NCI-H526 treated with DMSO at 0.1 percent for 48 hours (cell line): ENCODE measurements around the gene SULT6B1.

Experiments
- DNase-seq: peaks from one replicate; lab custom pipeline; 2025; lab: John Stamatoyannopoulos, UW

Gene SULT6B1

GRCh38 chr2:37148325-37148724 is 40.1 kb downstream of the SULT6B1 start:
- no peak for DNase-seq

- DNase-seq, result no peak
These were observed 42.4 kb downstream of the SULT6B1 start for GRCh38 chr2:37146062-37146461.

GRCh38 chr2:37143974-37144373 is 44.5 kb downstream of the SULT6B1 start:
- no peak for DNase-seq

DNA sequence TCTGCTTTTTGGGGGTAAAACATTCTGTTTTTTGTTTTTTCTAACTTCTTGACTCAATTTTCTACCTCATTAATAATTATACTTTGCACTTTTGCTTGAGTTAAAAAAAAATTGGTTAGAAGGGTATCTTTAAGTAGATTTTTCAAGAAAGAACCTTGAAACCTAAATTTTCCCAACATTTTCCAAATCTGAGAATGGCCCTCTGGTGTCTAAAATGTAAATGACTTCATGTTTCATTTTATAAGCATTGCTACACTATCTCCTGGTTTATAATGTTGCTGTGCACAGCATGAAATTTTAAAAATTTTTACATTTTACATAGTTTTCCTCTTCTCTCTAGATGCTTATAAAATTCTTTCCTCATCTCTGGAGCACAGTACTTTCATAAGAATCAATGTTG is 45.9 kb downstream of the SULT6B1 start:
- DNase-seq, result no peak

DNA sequence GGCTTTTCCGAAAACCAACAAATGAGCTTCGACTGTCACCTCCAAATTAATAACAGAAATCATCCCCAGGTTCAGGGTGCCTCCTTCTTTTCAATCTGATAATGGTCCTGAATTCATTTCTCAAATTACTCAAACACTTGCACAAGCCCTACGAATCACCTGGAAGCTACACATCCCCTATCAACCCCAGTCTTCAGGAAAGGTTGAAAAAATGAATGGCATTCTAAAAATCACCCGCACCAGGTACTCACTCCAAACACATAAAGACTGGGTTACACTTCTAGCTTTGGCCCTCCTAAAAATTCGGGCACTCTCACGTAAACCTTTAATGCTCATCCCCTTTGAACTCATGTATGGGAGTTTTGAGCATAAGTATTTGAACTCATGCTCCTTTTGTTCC is 55.6 kb downstream of the SULT6B1 start:
- no peak for DNase-seq

DNA sequence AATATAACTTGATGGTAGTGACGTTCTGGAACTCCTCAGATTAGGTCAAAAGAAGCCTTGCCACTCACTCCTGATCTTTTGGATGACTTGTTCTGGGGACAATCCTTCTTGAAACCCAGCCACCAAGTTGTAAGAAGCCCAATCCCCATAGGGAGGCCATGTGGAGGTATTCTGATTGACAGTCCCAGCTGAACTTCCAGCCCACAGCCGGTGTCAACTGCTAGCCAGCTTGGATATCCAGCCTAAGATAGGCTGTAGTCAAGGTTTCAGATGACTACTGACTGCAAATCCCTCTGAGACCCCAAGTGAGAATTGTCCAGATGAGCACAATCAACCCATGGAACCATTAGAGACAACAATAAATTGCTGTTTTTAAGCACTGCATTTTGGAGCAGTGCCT is 63.1 kb downstream of the SULT6B1 start:
- DNase-seq, result no peak

DNA sequence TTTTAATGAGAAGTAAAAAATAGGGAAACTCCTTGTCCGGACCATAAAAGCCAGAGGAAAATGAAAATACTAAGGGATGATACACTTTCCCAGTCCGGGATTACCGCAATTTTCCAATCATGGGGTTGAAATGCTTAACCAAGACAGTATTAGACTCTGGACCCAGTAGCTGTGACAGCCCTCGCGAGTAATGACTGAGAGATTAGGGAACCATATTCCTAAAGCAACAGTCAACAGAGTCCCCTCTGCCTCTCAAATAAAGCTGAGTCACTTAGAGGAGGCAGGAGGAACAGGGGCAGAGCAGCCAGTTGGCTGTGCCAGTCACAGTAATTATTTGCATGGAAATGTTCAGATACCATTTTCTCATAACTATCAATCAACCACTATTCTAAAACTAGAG is 69.3 kb downstream of the SULT6B1 start:
- no peak for DNase-seq
